ENCODE results near the gene FHIT.

FHIT gene

DNA sequence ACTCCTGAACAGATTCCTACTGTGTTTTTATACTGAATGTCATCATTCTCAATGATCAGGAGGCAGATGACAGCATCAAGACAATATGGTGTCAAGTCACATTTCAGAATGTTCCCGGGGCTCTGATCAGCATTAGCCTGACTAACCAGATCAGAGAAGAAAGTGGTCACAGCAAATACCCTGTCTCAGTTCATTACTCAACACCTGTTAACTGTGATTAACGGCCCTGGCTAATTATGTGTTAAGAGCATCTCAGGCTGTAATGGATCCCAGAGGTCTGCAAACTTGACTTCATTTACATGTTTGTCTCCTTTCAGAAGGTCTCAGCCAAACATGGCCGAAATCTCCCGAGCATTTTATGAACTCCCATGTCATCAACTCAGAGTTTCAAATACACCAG, 833.7 kb downstream of the FHIT start:
- Histone ChIP-seq H3K4me3 (ENCODE audit: low read depth in 1 of 2, low read length in 1 of 2) (no peak overlapping the region), H3K36me3 (no peaks in the 10 kb centered on the region), H3K27ac (no peak overlapping the region), H3K4me1 (ENCODE audit: control insufficient read depth in 1 of 2, insufficient read depth in 1 of 2, low read depth in 1 of 2, low read length in 1 of 2) (peaks cover 3 to 9% of the 10 kb centered on the region in 2 experiments), H3K27me3 (no peaks in the 10 kb centered on the region), H3K9me3 (no peaks in the 10 kb centered on the region)
- TF ChIP-seq, protein P1, sequence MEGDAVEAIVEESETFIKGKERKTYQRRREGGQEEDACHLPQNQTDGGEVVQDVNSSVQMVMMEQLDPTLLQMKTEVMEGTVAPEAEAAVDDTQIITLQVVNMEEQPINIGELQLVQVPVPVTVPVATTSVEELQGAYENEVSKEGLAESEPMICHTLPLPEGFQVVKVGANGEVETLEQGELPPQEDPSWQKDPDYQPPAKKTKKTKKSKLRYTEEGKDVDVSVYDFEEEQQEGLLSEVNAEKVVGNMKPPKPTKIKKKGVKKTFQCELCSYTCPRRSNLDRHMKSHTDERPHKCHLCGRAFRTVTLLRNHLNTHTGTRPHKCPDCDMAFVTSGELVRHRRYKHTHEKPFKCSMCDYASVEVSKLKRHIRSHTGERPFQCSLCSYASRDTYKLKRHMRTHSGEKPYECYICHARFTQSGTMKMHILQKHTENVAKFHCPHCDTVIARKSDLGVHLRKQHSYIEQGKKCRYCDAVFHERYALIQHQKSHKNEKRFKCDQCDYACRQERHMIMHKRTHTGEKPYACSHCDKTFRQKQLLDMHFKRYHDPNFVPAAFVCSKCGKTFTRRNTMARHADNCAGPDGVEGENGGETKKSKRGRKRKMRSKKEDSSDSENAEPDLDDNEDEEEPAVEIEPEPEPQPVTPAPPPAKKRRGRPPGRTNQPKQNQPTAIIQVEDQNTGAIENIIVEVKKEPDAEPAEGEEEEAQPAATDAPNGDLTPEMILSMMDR (IDR thresholded peaks at IDR 0.05): no peak

DNA sequence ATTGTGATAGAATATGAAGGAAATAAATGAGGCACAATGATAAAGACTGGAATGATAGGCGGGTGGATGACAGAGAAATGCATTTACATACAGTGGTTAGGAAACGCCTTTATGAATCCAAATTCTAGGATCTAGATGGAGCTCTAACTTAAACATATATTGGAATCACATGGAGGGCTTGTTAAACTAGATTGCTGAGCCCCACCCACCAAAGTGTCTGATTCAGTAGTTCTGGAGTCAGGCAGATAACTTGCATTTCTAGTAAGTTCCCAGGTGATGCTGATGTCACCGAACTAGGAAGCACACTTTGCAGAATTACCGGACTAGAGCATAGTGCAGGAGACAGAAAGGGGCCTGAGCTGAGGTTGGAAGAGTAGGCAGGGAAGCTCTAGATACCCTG, 837.2 kb downstream of the FHIT start:
- Histone ChIP-seq H3K4me1 (ENCODE audit: control insufficient read depth in 1 of 2, insufficient read depth in 1 of 2, low read depth in 1 of 2, low read length in 1 of 2) (peaks cover 3 to 10% of the 10 kb centered on the region in 2 experiments), H3K36me3 (no peaks in the 10 kb centered on the region), H3K27me3 (no peaks in the 10 kb centered on the region), H3K4me3 (ENCODE audit: low read depth in 1 of 2, low read length in 1 of 2) (no peak overlapping the region), H3K27ac (no peak overlapping the region), H3K9me3 (no peaks in the 10 kb centered on the region)
- TF ChIP-seq, protein P1 (IDR thresholded peaks at IDR 0.05): no peak

DNA sequence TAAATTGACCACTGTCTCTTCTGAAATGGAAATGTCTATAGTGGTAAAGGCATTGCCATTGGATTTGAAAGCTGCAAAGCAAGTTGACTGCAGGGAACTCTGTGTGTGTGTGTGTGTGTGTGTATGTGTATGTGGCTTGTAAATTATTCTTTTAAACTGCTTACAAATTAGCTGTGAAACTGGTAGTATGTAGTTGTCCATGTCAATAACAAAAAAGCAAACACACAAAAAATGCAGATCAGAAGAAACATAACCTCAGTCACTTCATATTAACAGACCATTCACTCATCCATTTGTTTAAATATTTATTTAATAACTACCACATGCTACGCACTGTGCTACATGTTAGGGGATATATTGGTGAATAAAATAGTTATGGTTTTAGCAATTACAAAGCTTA, 837.7 kb downstream of the FHIT start:
- no peaks in the 10 kb centered on the region for H3K27me3 ChIP-seq
- no peaks in the 10 kb centered on the region for H3K9me3 ChIP-seq
- H3K36me3 ChIP-seq: no peaks in the 10 kb centered on the region
- no peak overlapping the region for H3K27ac ChIP-seq
- TF ChIP-seq, protein P1 (IDR thresholded peaks at IDR 0.05): no peak
- peaks cover 3 to 10% of the 10 kb centered on the region in 2 experiments for H3K4me1 ChIP-seq (ENCODE audit: control insufficient read depth in 1 of 2, insufficient read depth in 1 of 2, low read depth in 1 of 2, low read length in 1 of 2)
- H3K4me3 ChIP-seq (ENCODE audit: low read depth in 1 of 2, low read length in 1 of 2): no peak overlapping the region

DNA sequence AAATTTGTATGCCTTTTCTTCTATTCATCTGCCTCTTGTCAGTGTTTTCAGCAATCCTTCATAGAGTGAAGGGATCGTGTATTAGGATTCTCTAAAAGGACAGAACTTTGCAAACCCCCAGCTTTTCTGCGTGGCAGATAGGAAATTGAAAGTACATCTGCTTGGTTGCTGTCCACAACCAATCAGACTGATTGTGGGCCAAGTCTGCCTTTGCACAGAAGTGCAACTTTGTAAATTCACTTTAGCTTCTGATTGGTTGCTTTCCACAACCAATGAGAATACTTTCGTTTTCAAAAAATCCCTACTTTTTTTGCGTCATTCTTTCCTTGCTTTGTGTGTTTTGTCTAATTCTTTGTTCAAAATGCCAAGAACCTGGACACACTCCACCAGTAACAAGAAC, 847.4 kb downstream of the FHIT start:
- no peak overlapping the region for H3K4me3 ChIP-seq (ENCODE audit: low read depth in 1 of 2, low read length in 1 of 2)
- peaks cover 11 to 19% of the 10 kb centered on the region in 2 experiments for H3K4me1 ChIP-seq (ENCODE audit: control insufficient read depth in 1 of 2, insufficient read depth in 1 of 2, low read depth in 1 of 2, low read length in 1 of 2)
- TF ChIP-seq, protein P1 (IDR thresholded peaks at IDR 0.05): no peak
- H3K27ac ChIP-seq: no peak overlapping the region
- H3K27me3 ChIP-seq: no peaks in the 10 kb centered on the region
- no peaks in the 10 kb centered on the region for H3K9me3 ChIP-seq
- no peaks in the 10 kb centered on the region for H3K36me3 ChIP-seq

DNA sequence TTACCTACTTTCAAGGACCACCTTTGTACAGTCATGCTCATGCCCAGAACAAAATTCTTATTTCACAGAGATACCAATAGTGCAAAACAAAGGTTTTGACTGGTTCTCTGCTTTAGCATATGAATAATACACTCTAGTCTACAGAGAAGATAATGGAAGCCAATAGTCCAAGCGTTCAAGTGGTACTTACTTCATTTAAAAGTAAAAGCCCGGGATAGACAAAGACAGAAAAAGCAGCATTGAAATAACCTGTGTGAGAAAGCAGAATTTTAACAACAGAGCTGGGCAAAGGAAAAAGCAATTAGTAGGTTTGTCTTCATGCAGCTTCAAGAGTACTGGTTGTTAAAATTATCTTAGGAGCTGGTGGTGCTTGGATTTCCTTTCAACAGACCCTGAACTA, 848.3 kb downstream of the FHIT start:
- no peak overlapping the region for H3K27ac ChIP-seq
- peaks cover 11 to 17% of the 10 kb centered on the region in 2 experiments for H3K4me1 ChIP-seq (ENCODE audit: control insufficient read depth in 1 of 2, insufficient read depth in 1 of 2, low read depth in 1 of 2, low read length in 1 of 2)
- TF ChIP-seq, protein P1 (IDR thresholded peaks at IDR 0.05): no peak
- no peaks in the 10 kb centered on the region for H3K27me3 ChIP-seq
- no peaks in the 10 kb centered on the region for H3K36me3 ChIP-seq
- no peak overlapping the region for H3K4me3 ChIP-seq (ENCODE audit: low read depth in 1 of 2, low read length in 1 of 2)
- H3K9me3 ChIP-seq: no peaks in the 10 kb centered on the region

All from neutrophil (primary cell).